ENCODE data around the gene CENPL. TPM values are rescaled to one million over a fixed set of nuclear protein-coding genes. Genes with fewer than 3 reads are reported as not detected.
"Not testable (repeated sequence)": the region's sequence is repeated elsewhere in the genome, so short reads cannot be mapped to it uniquely, and the experiment has no call there.

The CENPL gene
- total and polyA plus RNA-seq, 2 of the 8 experiments (the other 6 are each of a cell fraction or from before 2014, with no cell fraction given): 6.6 to 16.0 TPM

- H3K4ac ChIP-seq (replicated peaks; ENCODE audit: insufficient read length, low read depth, low read length); H2AK5ac ChIP-seq (ENCODE audit: low read depth, low read length); H3K4me2 ChIP-seq (ENCODE audit: insufficient read depth in 1 of 2, low read depth in 2 of 2, low read length in 2 of 2); H2BK12ac ChIP-seq (ENCODE audit: low read depth, low read length); H3K23ac ChIP-seq (ENCODE audit: insufficient read length); H3K27me3 ChIP-seq (replicated peaks in 1 of 4; ENCODE audit: control insufficient read depth in 3 of 4, extremely low read depth in 1 of 4, insufficient read depth in 3 of 4, low read length in 3 of 4); FAIRE-seq; H4K20me1 ChIP-seq (replicated peaks in 1 of 2; ENCODE audit: control insufficient read depth in 1 of 2, insufficient read depth in 2 of 2, low read length in 2 of 2); H3K4me3 ChIP-seq (ENCODE audit: extremely low read depth in 1 of 4, insufficient read depth in 2 of 4, low read depth in 3 of 4, low read length in 4 of 4); H2AFZ ChIP-seq (ENCODE audit: low read length); H3K4me1 ChIP-seq (replicated peaks in 1 of 4; ENCODE audit: control insufficient read depth in 3 of 4, insufficient read depth in 4 of 4, low read length in 3 of 4); H2BK120ac ChIP-seq (replicated peaks; ENCODE audit: low read depth, low read length); H3K9me3 ChIP-seq (ENCODE audit: insufficient read depth in 2 of 2, low read depth in 1 of 2, low read length in 1 of 2); H3K14ac ChIP-seq (ENCODE audit: insufficient read length); H3K79me2 ChIP-seq (ENCODE audit: control insufficient read depth in 1 of 2, insufficient read depth in 2 of 2, low read length in 2 of 2); H4K8ac ChIP-seq (ENCODE audit: extremely low read depth, insufficient read depth, low read length); H3K27ac ChIP-seq (ENCODE audit: low read depth, low read length); H2BK5ac ChIP-seq (ENCODE audit: low read depth, low read length); H3K56ac ChIP-seq (replicated peaks; ENCODE audit: insufficient read length, low read depth, low read length); H3K23me2 ChIP-seq (ENCODE audit: low read depth, low read length); H3K79me1 ChIP-seq (ENCODE audit: low read depth, low read length); H2BK20ac ChIP-seq (ENCODE audit: low read length); H2BK15ac ChIP-seq (ENCODE audit: low read length); H3K9ac ChIP-seq (replicated peaks in 1 of 4; ENCODE audit: extremely low read depth in 1 of 4, low read depth in 3 of 4, low read length in 3 of 4); H4K91ac ChIP-seq (replicated peaks; ENCODE audit: insufficient read length, low read length); H4K5ac ChIP-seq (ENCODE audit: insufficient read length, low read depth, low read length); DNase-seq (ENCODE audit: low read depth in 1 of 2, low spot score in 2 of 2); H3K18ac ChIP-seq (ENCODE audit: extremely low read depth, low read length): not testable (repeated sequence)
- 95% methylated on average over 5 of the region's 5 CpGs; no CpG with 5 or more reads in 1 of the 2 experiments for WGBS, 2 experiments (ENCODE audit: extremely low coverage in 1 of 2, insufficient coverage in 1 of 2, insufficient read length in 1 of 2, insufficient replicate concordance in 2 of 2, low coverage in 1 of 2, low lambda C conversion rate in 2 of 2, missing lambda C conversion rate in 1 of 2)
- TF ChIP-seq POLR2AphosphoS5 (IDR thresholded peaks at IDR 0.05; ENCODE audit: low read depth, low read length): peak; percentile 64; the same call in 1 of the 2 replicates
- peak in 1 of 2 experiments; percentile 24; a peak in 1 of 3 replicates for TF ChIP-seq POLR2A (IDR thresholded peaks at IDR 0.05; ENCODE audit: control extremely low read depth in 1 of 2, low read depth in 2 of 2, low read length in 2 of 2)
- peaks cover 14 to 59% (median 38%) of the 10 kb centered on the region in 4 experiments for H3K36me3 ChIP-seq (ENCODE audit: control insufficient read depth in 2 of 4, insufficient read depth in 4 of 4, low read length in 3 of 4)
- CTCF ChIA-PET (ENCODE audit: partially characterized antibody): interaction anchor here (0.9 kb wide), 1 partner anchor 47 kb away, joined by 6 read pairs; no protein-coding TSS in a partner anchor
- POLR2A ChIA-PET (ENCODE audit: partially characterized antibody): interaction anchor here (0.8 to 13.3 kb wide), 9 partner anchors 9 to 391 kb away, joined by 3 to 475 read pairs (median 8); partner anchors contain the start of genes CENPL, DARS2 and ZBTB37
Observed at GRCh38 chr1:173859547-173859946, 34.9 kb upstream of the CENPL start.
